Stomach (tissue), 4 donors: Measurements from ENCODE around the gene PTPN4.

ENCODE experiments used
- EP300 ChIP-seq: sonication (generic); formaldehyde crosslinking; IDR thresholded peaks from one replicate; pipeline ENCODE4 v1.6.1; 2017; ENCODE audit warnings: antibody characterized with exemption
- POLR2AphosphoS5 ChIP-seq, 3 donors: sonication (generic); formaldehyde crosslinking; IDR thresholded peaks; one replicate each; pipeline ENCODE4 v1.6.1; 2016; ENCODE audit warnings: antibody characterized with exemption in 3 of 3
- TF ChIP-seq, protein P1 (sequence below), 7 experiments: fragments of 450-650 bp in 4 of 7; fragments of 200-600 bp in 3 of 7; sonication (generic) in 3 of 7; IDR thresholded peaks; one replicate each; pipeline ENCODE4 v1.5.1; 2016 to 2019; ENCODE audit warnings: antibody characterized with exemption in 7 of 7, control low read depth in 2 of 7, mild to moderate bottlenecking in 1 of 7

GRCh38 chr2:119715409-119716283 is 44.1 kb upstream of the PTPN4 start:
- TF ChIP-seq, protein P1, sequence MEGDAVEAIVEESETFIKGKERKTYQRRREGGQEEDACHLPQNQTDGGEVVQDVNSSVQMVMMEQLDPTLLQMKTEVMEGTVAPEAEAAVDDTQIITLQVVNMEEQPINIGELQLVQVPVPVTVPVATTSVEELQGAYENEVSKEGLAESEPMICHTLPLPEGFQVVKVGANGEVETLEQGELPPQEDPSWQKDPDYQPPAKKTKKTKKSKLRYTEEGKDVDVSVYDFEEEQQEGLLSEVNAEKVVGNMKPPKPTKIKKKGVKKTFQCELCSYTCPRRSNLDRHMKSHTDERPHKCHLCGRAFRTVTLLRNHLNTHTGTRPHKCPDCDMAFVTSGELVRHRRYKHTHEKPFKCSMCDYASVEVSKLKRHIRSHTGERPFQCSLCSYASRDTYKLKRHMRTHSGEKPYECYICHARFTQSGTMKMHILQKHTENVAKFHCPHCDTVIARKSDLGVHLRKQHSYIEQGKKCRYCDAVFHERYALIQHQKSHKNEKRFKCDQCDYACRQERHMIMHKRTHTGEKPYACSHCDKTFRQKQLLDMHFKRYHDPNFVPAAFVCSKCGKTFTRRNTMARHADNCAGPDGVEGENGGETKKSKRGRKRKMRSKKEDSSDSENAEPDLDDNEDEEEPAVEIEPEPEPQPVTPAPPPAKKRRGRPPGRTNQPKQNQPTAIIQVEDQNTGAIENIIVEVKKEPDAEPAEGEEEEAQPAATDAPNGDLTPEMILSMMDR (IDR thresholded peaks at IDR 0.05) = no peak
- no peak for TF ChIP-seq EP300
- TF ChIP-seq POLR2AphosphoS5 (IDR thresholded peaks at IDR 0.05) = no peak
